ENCODE data around the gene RTKN.

RTKN gene

DNA sequence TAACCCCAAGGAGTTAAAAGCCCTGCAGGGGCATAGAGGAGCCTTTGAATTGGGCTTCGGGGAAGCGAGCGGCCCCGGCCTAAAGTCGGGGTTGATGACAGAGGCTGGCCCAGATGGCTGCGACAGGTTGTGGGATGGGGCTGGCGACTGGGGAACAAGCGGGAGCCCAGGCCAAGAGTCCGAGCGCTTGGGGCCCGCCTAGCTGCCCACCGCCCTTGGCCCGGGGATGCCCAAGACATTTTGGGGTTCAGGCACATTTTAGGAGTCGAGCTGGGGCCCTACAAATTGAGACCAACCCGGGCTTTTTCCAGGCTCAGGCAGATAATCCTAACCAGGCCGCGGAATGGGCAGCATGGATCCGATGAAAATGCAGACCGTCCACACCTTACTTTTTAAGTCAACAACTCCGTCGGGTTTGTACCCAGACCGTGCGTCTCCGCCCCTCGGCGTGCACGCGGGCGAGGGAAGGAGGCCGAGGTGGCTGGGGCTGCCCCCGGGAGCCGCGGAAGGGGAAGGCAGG lies 507 bp downstream of the RTKN start:
- no peaks in the 10 kb centered on the region for H3K36me3 ChIP-seq (ENCODE audit: control insufficient read depth, insufficient read depth, low read length)
- H3K9me3 ChIP-seq (ENCODE audit: control insufficient read depth, insufficient read depth, low read length): no peaks in the 10 kb centered on the region
- H3K4me1 ChIP-seq (ENCODE audit: control insufficient read depth, insufficient read depth, low read length): peaks cover 17% of the 10 kb centered on the region
- H3K9ac ChIP-seq (ENCODE audit: low read depth, low read length): peak overlapping the region; percentile 84
- peak overlapping the region; percentile 91 for H3K4me3 ChIP-seq (ENCODE audit: low read depth, low read length)
- H3K27me3 ChIP-seq (ENCODE audit: control insufficient read depth, insufficient read depth, low read length): peaks cover 2% of the 10 kb centered on the region

DNA sequence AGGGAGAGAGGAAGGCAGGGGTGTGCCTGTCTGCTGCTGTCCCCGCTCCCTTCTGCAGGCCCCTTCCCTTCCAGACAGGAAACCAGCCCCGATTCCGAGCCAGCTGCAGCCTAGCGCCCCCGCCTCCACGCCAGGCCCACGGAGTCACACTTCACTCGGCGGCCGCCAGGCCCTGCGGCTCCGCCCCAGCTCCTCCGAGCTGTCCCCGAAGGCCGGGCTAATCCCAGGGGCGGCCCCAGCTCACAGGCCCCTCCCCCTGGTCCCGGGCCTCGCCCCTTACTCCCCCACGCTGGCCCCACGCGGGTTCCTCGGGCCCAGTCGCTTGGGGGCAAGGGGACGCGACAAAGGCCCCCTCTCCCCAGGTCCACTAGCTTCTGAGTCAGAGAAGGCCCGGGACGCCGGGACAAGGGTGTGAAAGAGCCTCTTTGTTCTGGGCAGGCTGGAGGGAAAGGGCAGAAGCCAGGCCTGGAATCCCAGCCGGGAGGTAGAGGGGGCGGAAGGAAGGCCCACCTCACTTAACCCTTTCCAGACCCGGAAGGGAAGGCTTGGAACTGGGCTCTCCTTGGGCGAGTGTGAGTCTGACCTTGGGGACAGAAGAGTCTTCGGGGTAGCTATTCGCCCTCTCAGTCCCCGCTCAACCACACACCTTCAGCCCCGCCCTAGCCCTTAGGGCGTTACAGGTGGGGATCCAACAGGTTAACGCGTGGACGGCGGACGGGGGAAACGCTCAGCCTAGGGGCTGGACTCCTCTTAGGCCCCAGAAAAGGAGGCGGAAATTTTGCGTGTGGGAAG lies 1.2 kb downstream of the RTKN start:
- peak overlapping the region; percentile 91 for H3K4me3 ChIP-seq (ENCODE audit: low read depth, low read length)
- H3K9me3 ChIP-seq (ENCODE audit: control insufficient read depth, insufficient read depth, low read length): no peaks in the 10 kb centered on the region
- peaks cover 3% of the 10 kb centered on the region for H3K36me3 ChIP-seq (ENCODE audit: control insufficient read depth, insufficient read depth, low read length)
- H3K27me3 ChIP-seq (ENCODE audit: control insufficient read depth, insufficient read depth, low read length): peaks cover 2% of the 10 kb centered on the region
- peaks cover 17% of the 10 kb centered on the region for H3K4me1 ChIP-seq (ENCODE audit: control insufficient read depth, insufficient read depth, low read length)
- peak overlapping the region; percentile 89 for H3K9ac ChIP-seq (ENCODE audit: low read depth, low read length)

DNA sequence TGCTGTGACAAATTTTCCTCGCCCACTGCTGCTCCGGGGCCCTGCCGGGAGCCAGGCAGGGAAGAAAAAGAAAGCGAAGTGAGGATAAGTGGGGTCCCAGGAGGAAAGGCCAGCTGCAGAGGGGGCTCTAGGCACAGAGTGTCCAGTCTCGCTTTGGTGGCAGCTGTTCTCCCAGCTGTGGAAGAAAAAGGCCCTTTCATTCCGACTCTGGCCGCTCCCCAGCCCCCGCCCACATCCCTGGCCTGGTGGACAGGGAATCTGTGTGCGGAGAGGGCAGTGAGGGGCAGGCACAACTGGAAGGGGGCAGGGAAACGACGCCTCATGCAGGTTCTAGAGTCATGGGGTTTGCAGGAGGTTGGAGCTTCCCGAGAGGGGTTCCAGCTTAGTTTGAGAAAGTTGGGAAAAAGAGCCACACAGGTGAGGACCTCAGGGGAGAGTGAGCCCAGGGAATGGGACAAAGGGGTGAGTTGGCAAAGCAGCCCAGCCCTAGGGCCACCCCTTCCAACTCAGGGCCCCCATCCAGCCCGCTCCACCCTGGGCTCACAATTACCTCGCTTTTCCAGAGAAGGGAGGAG lies 1.8 kb downstream of the RTKN start:
- Histone ChIP-seq H3K4me1 (ENCODE audit: control insufficient read depth, insufficient read depth, low read length) (peaks cover 17% of the 10 kb centered on the region), H3K9me3 (ENCODE audit: control insufficient read depth, insufficient read depth, low read length) (no peaks in the 10 kb centered on the region), H3K4me3 (ENCODE audit: low read depth, low read length) (peak overlapping the region; percentile 91), H3K9ac (ENCODE audit: low read depth, low read length) (peak overlapping the region; percentile 89), H3K36me3 (ENCODE audit: control insufficient read depth, insufficient read depth, low read length) (peaks cover 3% of the 10 kb centered on the region), H3K27me3 (ENCODE audit: control insufficient read depth, insufficient read depth, low read length) (peaks cover 2% of the 10 kb centered on the region)

DNA sequence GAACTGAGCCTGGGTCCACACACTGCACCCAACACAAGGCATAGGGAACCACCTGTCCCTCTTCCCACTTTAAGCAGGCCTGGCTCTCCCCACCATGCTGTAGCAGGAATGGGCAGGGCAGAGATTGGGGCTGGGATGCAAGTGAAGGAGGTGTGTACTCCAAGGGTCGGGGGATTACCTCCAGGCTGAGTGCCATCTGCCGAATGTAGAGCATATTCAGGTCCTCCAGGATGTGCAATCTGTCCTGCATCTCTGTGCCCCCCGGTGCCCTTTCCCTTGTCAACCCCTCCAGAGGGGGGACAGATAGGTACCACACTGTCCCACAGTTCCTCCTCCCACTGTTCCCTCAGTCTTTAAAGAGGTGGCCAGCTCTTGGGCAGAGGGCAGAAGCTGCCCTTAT lies 2.4 kb downstream of the RTKN start:
- no peaks in the 10 kb centered on the region for H3K9me3 ChIP-seq (ENCODE audit: control insufficient read depth, insufficient read depth, low read length)
- H3K4me3 ChIP-seq (ENCODE audit: low read depth, low read length): peak overlapping the region; percentile 91
- no peaks in the 10 kb centered on the region for H3K27me3 ChIP-seq (ENCODE audit: control insufficient read depth, insufficient read depth, low read length)
- peak overlapping the region; percentile 89 for H3K9ac ChIP-seq (ENCODE audit: low read depth, low read length)
- H3K4me1 ChIP-seq (ENCODE audit: control insufficient read depth, insufficient read depth, low read length): peaks cover 17% of the 10 kb centered on the region
- peaks cover 3% of the 10 kb centered on the region for H3K36me3 ChIP-seq (ENCODE audit: control insufficient read depth, insufficient read depth, low read length)

DNA sequence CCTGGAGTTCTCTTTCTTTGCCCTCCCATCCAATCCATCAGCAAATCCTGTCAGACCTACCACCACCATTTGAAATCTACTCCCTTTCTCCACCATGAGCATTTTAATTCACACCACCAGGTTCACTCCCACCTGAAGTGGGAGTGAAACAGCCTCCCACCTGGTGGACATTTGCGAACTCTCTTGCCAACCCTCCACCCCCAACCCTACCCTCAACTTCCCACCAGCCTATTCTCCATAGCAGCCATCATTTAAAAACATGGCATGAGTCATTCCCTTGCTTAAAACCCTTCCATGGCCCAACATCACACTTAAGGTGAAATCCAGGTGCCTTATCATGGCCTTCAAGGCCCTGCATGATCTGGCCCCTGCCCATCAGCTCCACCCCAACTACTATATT lies 3.5 kb downstream of the RTKN start:
- Histone ChIP-seq H3K4me1 (ENCODE audit: control insufficient read depth, insufficient read depth, low read length) (peaks cover 17% of the 10 kb centered on the region), H3K4me3 (ENCODE audit: low read depth, low read length) (peak overlapping the region; percentile 3)

DNA sequence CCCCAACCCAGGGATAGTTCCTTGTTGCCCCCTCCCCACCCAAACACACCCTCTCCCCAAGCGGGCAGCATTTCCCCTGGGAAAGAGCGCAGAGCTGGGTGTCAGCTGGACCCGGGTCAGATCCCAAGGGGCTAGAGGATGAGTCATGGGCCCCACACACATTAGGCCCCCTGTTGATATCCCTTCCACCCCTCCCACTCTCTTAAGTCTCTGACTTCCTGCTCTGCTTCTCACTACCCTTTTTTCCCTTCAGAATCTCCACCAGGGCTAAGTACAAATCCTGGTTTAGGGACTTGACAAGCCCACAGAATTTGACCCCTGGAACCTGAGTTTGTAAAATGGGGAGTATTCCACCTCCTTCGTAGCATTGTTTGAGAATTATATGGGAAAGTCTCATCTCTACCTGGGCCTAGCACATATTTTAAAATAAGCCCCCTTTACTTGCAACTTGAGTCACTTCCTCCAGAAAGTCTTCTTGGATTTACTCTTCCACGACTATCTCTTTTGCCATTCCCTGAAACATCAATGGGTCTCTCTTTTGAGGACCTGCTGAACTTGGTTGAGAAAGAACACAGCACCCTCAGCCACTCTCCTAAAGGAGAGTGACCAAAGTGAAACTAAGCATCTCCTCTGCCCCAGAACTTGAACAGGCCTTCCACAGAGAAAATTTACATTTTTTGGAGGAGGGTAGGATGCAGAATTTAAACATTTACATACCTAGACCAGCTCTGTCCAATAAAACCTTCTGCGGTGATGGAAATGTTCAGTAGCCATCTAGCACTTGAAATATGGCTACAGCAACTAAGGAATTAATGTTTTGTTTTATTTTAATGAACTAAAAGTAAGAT lies 4.7 kb downstream of the RTKN start:
- Histone ChIP-seq H3K9me3 (ENCODE audit: control insufficient read depth, insufficient read depth, low read length) (no peaks in the 10 kb centered on the region), H3K4me1 (ENCODE audit: control insufficient read depth, insufficient read depth, low read length) (peaks cover 17% of the 10 kb centered on the region), H3K9ac (ENCODE audit: low read depth, low read length) (peak overlapping the region; percentile 37), H3K27me3 (ENCODE audit: control insufficient read depth, insufficient read depth, low read length) (no peaks in the 10 kb centered on the region), H3K4me3 (ENCODE audit: low read depth, low read length) (peak overlapping the region; percentile 32), H3K36me3 (ENCODE audit: control insufficient read depth, insufficient read depth, low read length) (peaks cover 3% of the 10 kb centered on the region)

More for the DNA sequence above, 3.5 kb downstream of the RTKN start:
- Histone ChIP-seq H3K36me3 (ENCODE audit: control insufficient read depth, insufficient read depth, low read length) (peaks cover 3% of the 10 kb centered on the region), H3K9me3 (ENCODE audit: control insufficient read depth, insufficient read depth, low read length) (no peaks in the 10 kb centered on the region), H3K9ac (ENCODE audit: low read depth, low read length) (no peak overlapping the region), H3K27me3 (ENCODE audit: control insufficient read depth, insufficient read depth, low read length) (no peaks in the 10 kb centered on the region)

DNA sequence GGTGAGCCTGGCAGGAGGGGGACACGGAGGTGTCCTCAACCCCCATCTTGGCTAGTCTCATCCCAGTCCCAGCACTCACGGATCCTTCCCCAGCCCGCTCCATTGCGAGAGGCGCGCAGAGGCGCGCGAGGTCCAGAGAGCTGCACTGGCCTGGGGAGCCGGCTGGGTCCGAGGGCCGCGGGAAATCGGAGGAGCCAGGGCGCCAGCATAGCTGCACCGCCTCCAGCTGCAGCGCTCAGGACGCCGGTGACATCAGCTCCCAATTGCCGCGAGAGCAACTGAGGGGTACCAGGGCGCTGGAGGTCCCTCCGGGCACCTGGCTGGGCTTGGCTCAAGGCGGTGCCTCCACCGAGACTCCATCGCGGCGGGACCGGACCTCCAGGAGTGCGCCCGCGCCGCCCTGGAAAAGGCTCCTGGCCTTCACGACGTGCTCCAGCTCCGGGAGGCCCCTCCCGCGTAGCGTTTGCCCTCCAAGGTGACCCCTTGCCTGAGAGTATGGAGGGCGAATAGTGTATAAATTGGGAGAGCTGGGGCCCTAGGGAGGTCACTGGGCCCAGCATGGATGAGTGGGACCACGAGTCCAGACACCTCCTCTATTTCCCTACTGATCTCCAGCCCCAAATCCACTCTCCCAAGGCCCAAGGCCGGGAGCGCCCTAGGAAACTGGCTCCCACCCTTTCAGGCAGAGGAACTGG lies 5.5 kb downstream of the RTKN start:
- peak overlapping the region; percentile 37 for H3K9ac ChIP-seq (ENCODE audit: low read depth, low read length)
- H3K4me1 ChIP-seq (ENCODE audit: control insufficient read depth, insufficient read depth, low read length): peaks cover 17% of the 10 kb centered on the region
- peaks cover 8% of the 10 kb centered on the region for H3K36me3 ChIP-seq (ENCODE audit: control insufficient read depth, insufficient read depth, low read length)
- peak overlapping the region; percentile 32 for H3K4me3 ChIP-seq (ENCODE audit: low read depth, low read length)
- H3K27me3 ChIP-seq (ENCODE audit: control insufficient read depth, insufficient read depth, low read length): no peaks in the 10 kb centered on the region
- H3K9me3 ChIP-seq (ENCODE audit: control insufficient read depth, insufficient read depth, low read length): no peaks in the 10 kb centered on the region

DNA sequence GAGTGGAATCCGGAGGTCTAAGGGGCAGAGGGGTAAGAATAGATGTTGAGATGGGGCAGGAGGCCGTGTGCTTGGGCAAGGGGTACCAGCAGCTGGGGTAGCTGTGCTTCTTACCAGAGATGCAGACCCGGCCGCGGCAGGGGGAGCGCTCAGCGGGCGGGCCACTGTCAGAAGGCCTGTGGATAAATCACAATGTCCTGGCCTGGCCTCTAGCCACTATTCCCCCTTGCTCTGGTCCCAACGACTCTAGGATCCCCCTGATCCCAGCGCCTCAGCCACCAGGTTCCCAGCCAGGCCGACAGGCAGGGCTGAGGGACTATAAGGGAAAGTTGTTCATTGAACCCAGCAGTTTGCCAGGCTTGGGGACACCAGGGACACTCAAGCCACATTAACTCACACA lies 11.2 kb downstream of the RTKN start:
- peaks cover 53% of the 10 kb centered on the region for H3K36me3 ChIP-seq (ENCODE audit: control insufficient read depth, insufficient read depth, low read length)
- H3K4me1 ChIP-seq (ENCODE audit: control insufficient read depth, insufficient read depth, low read length): no peaks in the 10 kb centered on the region
- H3K4me3 ChIP-seq (ENCODE audit: low read depth, low read length): no peak overlapping the region
- no peaks in the 10 kb centered on the region for H3K9me3 ChIP-seq (ENCODE audit: control insufficient read depth, insufficient read depth, low read length)
- no peak overlapping the region for H3K9ac ChIP-seq (ENCODE audit: low read depth, low read length)
- H3K27me3 ChIP-seq (ENCODE audit: control insufficient read depth, insufficient read depth, low read length): no peaks in the 10 kb centered on the region

DNA sequence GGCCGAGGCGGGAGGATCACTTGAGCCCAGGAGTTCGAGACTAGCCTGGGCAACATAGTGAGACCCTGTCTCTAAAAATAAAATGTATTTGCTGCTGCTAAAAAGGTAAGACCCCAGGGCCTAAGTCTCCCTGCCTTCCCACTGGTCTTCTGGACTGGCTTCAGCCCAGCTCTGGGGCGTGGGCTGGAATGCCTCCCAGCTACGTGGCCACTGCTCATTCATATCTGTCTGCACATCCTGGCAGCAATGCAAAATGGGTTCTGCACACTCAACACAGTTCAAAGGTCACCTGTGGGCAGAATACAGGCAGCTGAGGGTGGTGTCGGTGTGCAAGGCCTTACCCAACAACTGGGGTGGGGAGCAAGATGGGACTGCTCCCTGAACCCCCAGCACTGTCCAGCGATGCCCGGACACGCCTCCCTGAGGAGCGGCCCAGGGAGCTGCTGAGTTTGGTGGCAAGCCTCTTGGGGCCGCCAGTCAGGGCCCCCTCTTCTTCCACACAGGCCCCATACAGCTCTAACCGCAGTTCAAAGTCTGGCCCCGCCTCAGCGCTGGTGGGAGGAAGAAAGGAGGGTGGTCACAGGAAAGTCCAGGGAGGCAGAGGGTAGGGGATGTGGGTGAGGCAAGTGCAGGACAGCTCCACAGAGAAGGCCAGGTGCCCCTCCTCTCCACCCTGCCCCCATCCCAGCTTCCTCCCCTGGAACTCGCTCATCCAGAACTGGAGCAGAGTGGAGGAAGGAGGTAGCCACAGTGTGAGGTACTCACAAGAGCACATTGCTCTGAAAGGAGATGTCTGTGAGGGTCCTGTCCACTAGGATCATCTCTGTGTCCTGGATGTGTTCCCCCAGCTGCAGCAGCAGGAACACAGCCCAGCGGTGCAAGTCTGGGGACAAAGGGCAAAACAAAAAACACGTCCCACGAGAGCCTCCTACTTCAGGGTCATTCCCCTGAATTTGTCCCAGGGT lies 12.0 kb downstream of the RTKN start:
- H3K9me3 ChIP-seq (ENCODE audit: control insufficient read depth, insufficient read depth, low read length): no peaks in the 10 kb centered on the region
- no peaks in the 10 kb centered on the region for H3K4me1 ChIP-seq (ENCODE audit: control insufficient read depth, insufficient read depth, low read length)
- no peaks in the 10 kb centered on the region for H3K27me3 ChIP-seq (ENCODE audit: control insufficient read depth, insufficient read depth, low read length)
- H3K4me3 ChIP-seq (ENCODE audit: low read depth, low read length): no peak overlapping the region
- H3K9ac ChIP-seq (ENCODE audit: low read depth, low read length): no peak overlapping the region
- peaks cover 58% of the 10 kb centered on the region for H3K36me3 ChIP-seq (ENCODE audit: control insufficient read depth, insufficient read depth, low read length)

DNA sequence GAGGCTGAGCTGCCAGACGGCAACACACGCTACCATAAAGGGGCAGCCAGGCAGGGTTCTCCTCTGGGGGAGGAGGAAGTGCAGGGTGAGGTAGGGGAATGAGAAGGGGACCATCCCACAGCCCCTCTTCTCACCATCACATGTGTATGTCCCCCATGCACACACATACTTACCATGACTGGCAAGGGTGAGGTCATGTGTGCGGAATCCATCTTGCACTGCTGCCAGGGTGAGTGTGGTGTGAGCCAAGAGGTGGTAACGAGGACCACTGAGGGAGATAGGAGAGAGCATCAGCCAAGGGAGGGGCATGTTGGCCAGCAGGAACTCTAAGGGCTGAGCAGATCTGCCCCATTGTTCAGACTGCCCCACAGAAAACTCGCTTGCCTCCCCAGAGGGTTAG lies 13.1 kb downstream of the RTKN start:
- Histone ChIP-seq H3K9me3 (ENCODE audit: control insufficient read depth, insufficient read depth, low read length) (no peaks in the 10 kb centered on the region), H3K27me3 (ENCODE audit: control insufficient read depth, insufficient read depth, low read length) (no peaks in the 10 kb centered on the region), H3K9ac (ENCODE audit: low read depth, low read length) (no peak overlapping the region), H3K4me1 (ENCODE audit: control insufficient read depth, insufficient read depth, low read length) (no peaks in the 10 kb centered on the region), H3K36me3 (ENCODE audit: control insufficient read depth, insufficient read depth, low read length) (peaks cover 60% of the 10 kb centered on the region), H3K4me3 (ENCODE audit: low read depth, low read length) (no peak overlapping the region)

All from iPS-15b (cell line).